ENCODE measurements around the gene CAMK2A.

CAMK2A gene

DNA sequence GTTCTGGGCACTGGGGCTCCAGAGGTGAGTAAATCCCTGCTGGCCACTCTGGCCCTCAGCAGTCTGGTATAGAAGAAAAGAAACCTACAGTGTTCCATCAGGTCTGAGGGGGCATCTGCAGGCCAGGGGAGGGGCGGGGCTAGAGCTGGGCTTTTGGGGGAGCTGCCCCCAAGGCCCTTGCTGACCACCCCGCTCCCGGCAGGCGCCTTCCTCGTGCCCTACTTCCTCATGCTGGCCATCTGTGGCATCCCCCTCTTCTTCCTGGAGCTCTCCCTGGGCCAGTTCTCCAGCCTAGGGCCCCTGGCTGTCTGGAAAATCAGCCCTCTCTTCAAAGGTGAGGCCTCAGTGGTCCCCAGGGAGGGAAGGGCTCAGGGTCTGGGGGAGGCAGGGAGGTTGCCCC lies 93.1 kb downstream of the CAMK2A start:
- ChIA-PET POLR2A (ENCODE audit: low non-redundant PET) (no interaction called here), CTCF (interaction anchor here (0.6 to 1.3 kb wide), 2 partner anchors 21 to 153 kb away, joined by 3 to 4 read pairs; no protein-coding TSS in a partner anchor)
- no peak overlapping the region for H3K27ac ChIP-seq
- DNase-seq (ENCODE audit: low spot score), result no peak
- TF ChIP-seq, protein P1, sequence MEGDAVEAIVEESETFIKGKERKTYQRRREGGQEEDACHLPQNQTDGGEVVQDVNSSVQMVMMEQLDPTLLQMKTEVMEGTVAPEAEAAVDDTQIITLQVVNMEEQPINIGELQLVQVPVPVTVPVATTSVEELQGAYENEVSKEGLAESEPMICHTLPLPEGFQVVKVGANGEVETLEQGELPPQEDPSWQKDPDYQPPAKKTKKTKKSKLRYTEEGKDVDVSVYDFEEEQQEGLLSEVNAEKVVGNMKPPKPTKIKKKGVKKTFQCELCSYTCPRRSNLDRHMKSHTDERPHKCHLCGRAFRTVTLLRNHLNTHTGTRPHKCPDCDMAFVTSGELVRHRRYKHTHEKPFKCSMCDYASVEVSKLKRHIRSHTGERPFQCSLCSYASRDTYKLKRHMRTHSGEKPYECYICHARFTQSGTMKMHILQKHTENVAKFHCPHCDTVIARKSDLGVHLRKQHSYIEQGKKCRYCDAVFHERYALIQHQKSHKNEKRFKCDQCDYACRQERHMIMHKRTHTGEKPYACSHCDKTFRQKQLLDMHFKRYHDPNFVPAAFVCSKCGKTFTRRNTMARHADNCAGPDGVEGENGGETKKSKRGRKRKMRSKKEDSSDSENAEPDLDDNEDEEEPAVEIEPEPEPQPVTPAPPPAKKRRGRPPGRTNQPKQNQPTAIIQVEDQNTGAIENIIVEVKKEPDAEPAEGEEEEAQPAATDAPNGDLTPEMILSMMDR (conservative IDR thresholded peaks at IDR 0.05; ENCODE audit: low read depth), result no peak

GRCh38 chr5:150195736-150196485 lies 93.7 kb downstream of the CAMK2A start:
- ChIA-PET CTCF (interaction anchor here (0.6 kb wide), 1 partner anchor 54 kb away, joined by 4 read pairs; no protein-coding TSS in a partner anchor), POLR2A (ENCODE audit: low non-redundant PET) (no interaction called here)
- TF ChIP-seq, protein P1 (conservative IDR thresholded peaks at IDR 0.05; ENCODE audit: low read depth), result no peak
- DNase-seq (ENCODE audit: low spot score), result no peak
- H3K27ac ChIP-seq, result no peak overlapping the region

- POLR2A ChIA-PET (ENCODE audit: low non-redundant PET), result no interaction called here
- H3K27ac ChIP-seq, result no peak overlapping the region
- CTCF ChIA-PET, result no interaction called here
- DNase-seq (ENCODE audit: low spot score), result no peak
- TF ChIP-seq, protein P1 (conservative IDR thresholded peaks at IDR 0.05; ENCODE audit: low read depth), result no peak
Measured at GRCh38 chr5:150192462-150192861, 97.1 kb downstream of the CAMK2A start.

- H3K27ac ChIP-seq, result no peak overlapping the region
- TF ChIP-seq, protein P1 (conservative IDR thresholded peaks at IDR 0.05; ENCODE audit: low read depth), result no peak
- ChIA-PET CTCF (interaction anchor here (0.6 to 1.2 kb wide), 2 partner anchors 10 to 489 kb away, joined by 3 to 4 read pairs; no protein-coding TSS in a partner anchor), POLR2A (ENCODE audit: low non-redundant PET) (interaction anchor here (0.6 kb wide), 1 partner anchor 91 kb away, joined by 11 read pairs; no protein-coding TSS in a partner anchor)
- no peak for DNase-seq (ENCODE audit: low spot score)
Measured at GRCh38 chr5:150190987-150191386, 98.6 kb downstream of the CAMK2A start.

- TF ChIP-seq, protein P1 (conservative IDR thresholded peaks at IDR 0.05; ENCODE audit: low read depth), result no peak
- no peak for DNase-seq (ENCODE audit: low spot score)
- CTCF ChIA-PET, result interaction anchor here (0.6 to 1.2 kb wide), 3 partner anchors 9 to 489 kb away, joined by 3 to 4 read pairs (median 3); no protein-coding TSS in a partner anchor
- no peak overlapping the region for H3K27ac ChIP-seq
- POLR2A ChIA-PET (ENCODE audit: low non-redundant PET), result no interaction called here
Measured at GRCh38 chr5:150190503-150190979, 99.0 kb downstream of the CAMK2A start.

DNA sequence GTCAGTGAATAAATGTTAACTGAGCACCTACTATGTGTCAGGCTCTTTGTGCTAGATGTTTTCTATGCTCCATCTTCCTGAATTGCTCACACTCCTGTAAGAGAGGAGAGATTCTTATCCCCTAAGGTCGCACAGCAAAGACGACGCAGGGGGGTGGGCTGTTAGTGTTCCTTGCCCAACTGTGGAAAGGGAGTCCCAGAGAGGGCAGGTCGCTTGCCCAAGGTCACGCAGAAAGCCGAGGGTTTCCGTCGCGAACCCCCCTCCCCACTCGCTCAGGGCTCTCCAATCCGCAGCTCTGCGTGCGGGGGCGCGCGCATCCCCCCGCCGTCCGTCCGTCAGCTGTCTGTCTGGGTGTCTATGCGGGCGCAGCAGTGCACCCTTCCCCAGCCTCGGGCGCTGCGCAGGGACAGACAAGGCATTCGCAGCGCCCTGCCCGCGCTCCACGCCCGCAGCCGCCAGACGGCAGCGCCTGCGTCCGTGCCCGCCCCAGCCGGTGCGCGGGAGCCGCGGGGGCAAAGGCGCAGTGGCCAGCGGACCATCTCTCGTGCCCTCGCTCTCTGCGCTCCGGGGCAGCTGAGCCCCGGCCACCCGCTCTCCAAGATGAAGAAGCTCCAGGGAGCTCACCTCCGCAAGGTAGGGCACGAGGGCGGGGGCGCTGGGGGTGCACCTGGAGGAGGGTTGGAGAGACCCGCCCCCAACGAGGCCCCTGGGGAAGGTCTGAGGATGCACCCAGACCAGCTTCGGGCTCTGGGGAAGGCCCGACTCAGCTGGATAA lies 99.7 kb downstream of the CAMK2A start, which contains the start of gene SLC6A7:
SLC6A7 (plus strand) TSS at position 335 of the 775 bp plus-strand sequence; CDS start at position 601, 266 bp downstream.
- CTCF ChIA-PET, result interaction anchor here (0.6 kb wide), 2 partner anchors 17 to 1031 kb away, joined by 3 read pairs; no protein-coding TSS in a partner anchor
- no peak for DNase-seq (ENCODE audit: low spot score)
- H3K27ac ChIP-seq, result no peak within 1 kb of the TSS
- TF ChIP-seq, protein P1 (conservative IDR thresholded peaks at IDR 0.05; ENCODE audit: low read depth), result no peak
- POLR2A ChIA-PET (ENCODE audit: low non-redundant PET), result no interaction called here

Data from RWPE1 (cell line).